Mammary epithelial cell (primary cell): ENCODE data around the gene MUS81.

Source experiments
- EZH2 ChIP-seq: IDR thresholded peaks from 2 replicates; pipeline ENCODE4 v1.6.1; 2012; ENCODE audit warnings: low read length, inconsistent platforms, borderline replicate concordance
- TF ChIP-seq, protein P1 (sequence below), 2 donors: IDR thresholded peaks in 1 of 2; conservative IDR thresholded peaks in 1 of 2; 2 replicates each; pipeline ENCODE4 v1.5.1; 2011 to 2012; ENCODE audit warnings: inconsistent platforms in 2 of 2, low read length in 2 of 2, mild to moderate bottlenecking in 2 of 2, control low read depth in 1 of 2, low read depth in 1 of 2; ENCODE audit not compliant: insufficient read depth in 1 of 2; ENCODE audit errors: extremely low read depth in 1 of 2

- TF ChIP-seq, protein P1, sequence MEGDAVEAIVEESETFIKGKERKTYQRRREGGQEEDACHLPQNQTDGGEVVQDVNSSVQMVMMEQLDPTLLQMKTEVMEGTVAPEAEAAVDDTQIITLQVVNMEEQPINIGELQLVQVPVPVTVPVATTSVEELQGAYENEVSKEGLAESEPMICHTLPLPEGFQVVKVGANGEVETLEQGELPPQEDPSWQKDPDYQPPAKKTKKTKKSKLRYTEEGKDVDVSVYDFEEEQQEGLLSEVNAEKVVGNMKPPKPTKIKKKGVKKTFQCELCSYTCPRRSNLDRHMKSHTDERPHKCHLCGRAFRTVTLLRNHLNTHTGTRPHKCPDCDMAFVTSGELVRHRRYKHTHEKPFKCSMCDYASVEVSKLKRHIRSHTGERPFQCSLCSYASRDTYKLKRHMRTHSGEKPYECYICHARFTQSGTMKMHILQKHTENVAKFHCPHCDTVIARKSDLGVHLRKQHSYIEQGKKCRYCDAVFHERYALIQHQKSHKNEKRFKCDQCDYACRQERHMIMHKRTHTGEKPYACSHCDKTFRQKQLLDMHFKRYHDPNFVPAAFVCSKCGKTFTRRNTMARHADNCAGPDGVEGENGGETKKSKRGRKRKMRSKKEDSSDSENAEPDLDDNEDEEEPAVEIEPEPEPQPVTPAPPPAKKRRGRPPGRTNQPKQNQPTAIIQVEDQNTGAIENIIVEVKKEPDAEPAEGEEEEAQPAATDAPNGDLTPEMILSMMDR (conservative IDR thresholded peaks at IDR 0.05 in 1 of 2, IDR thresholded peaks at IDR 0.05 in 1 of 2; ENCODE audit: extremely low read depth in 1 of 2, insufficient read depth in 1 of 2, low read depth in 1 of 2, low read length in 2 of 2): no peak
- no peak for TF ChIP-seq EZH2
These were observed 47.6 kb downstream of the MUS81 start for GRCh38 chr11:65907878-65908277.
